Activated naive CD4-positive, alpha-beta T cell treated with anti-CD3 and anti-CD28 coated beads, Interleukin-2, amount 10 ng/mL, durations not matched to agents 7 days and 5 days (primary cell): ENCODE data around the gene MYO1D.
"Not testable (repeated sequence)": the region's sequence is repeated elsewhere in the genome, so short reads cannot be mapped to it uniquely, and the experiment has no call there.

Experiments
- CTCF ChIA-PET: fragments of 350-600 bp; sonication (Branson Sonifier 250); formaldehyde crosslinking; loops from one replicate; lab custom pipeline; 2021; ENCODE audit warnings: antibody characterized with exemption; lab: Charles Lee
- DNase-seq: peaks from one replicate; pipeline ENCODE4 v3.0.0-alpha.2; 2020
- H3K27ac Mint-ChIP-seq: one replicate; pipeline ENCODE4 v1.8.0; 2021; ENCODE audit warnings: mild to moderate bottlenecking, moderate library complexity, mixed read lengths
- H3K27me3 Mint-ChIP-seq: one replicate; pipeline ENCODE4 v1.8.0; 2021; ENCODE audit warnings: mild to moderate bottlenecking, mixed read lengths
- H3K36me3 Mint-ChIP-seq: one replicate; pipeline ENCODE4 v1.8.0; 2021; ENCODE audit warnings: mixed read lengths
- H3K4me1 Mint-ChIP-seq: one replicate; pipeline ENCODE4 v1.8.0; 2021; ENCODE audit warnings: mixed read lengths
- H3K4me3 Mint-ChIP-seq: one replicate; pipeline ENCODE4 v1.8.0; 2021; ENCODE audit warnings: mild to moderate bottlenecking, moderate library complexity, mixed read lengths
- H3K9me3 Mint-ChIP-seq: one replicate; pipeline ENCODE4 v1.8.0; 2021; ENCODE audit warnings: mixed read lengths

Gene MYO1D

GRCh38 chr17:32755045-32755805 lies 121.7 kb downstream of the MYO1D start:
- no peak for DNase-seq
- H3K4me3 Mint-ChIP-seq = no peak overlapping the region
- H3K4me1 Mint-ChIP-seq = peaks cover 6% of the 10 kb centered on the region
- no peaks in the 10 kb centered on the region for H3K27me3 Mint-ChIP-seq
- CTCF ChIA-PET = interaction anchor here (0.8 to 3.0 kb wide), 5 partner anchors 23 to 295 kb away, joined by 3 to 21 read pairs (median 4); no protein-coding TSS in a partner anchor
- H3K27ac Mint-ChIP-seq = no peak overlapping the region
- H3K36me3 Mint-ChIP-seq = no peaks in the 10 kb centered on the region
- no peaks in the 10 kb centered on the region for H3K9me3 Mint-ChIP-seq

- H3K27me3 Mint-ChIP-seq = no peaks in the 10 kb centered on the region
- H3K9me3 Mint-ChIP-seq = no peaks in the 10 kb centered on the region
- no peak for DNase-seq
- H3K4me3 Mint-ChIP-seq = no peak overlapping the region
- CTCF ChIA-PET = interaction anchor here (1.5 to 3.0 kb wide), 2 partner anchors 94 to 290 kb away, joined by 3 to 21 read pairs; no protein-coding TSS in a partner anchor
- H3K36me3 Mint-ChIP-seq = no peaks in the 10 kb centered on the region
- no peaks in the 10 kb centered on the region for H3K4me1 Mint-ChIP-seq
- no peak overlapping the region for H3K27ac Mint-ChIP-seq
Observed at GRCh38 chr17:32752934-32753333, 124.0 kb downstream of the MYO1D start.

- CTCF ChIA-PET = no interaction called here
- H3K9me3 Mint-ChIP-seq = no peaks in the 10 kb centered on the region
- no peak for DNase-seq
- H3K36me3 Mint-ChIP-seq = no peaks in the 10 kb centered on the region
- H3K4me3 Mint-ChIP-seq = no peak overlapping the region
- H3K27me3 Mint-ChIP-seq = no peaks in the 10 kb centered on the region
- no peaks in the 10 kb centered on the region for H3K4me1 Mint-ChIP-seq
- no peak overlapping the region for H3K27ac Mint-ChIP-seq
Observed at GRCh38 chr17:32747856-32748255, 129.1 kb downstream of the MYO1D start.

- Mint-ChIP-seq H3K27ac (no peak overlapping the region), H3K27me3 (no peaks in the 10 kb centered on the region), H3K36me3 (no peaks in the 10 kb centered on the region), H3K4me3 (no peak overlapping the region), H3K9me3 (no peaks in the 10 kb centered on the region), H3K4me1 (no peaks in the 10 kb centered on the region)
- DNase-seq = no peak
- CTCF ChIA-PET = no interaction called here
Observed at GRCh38 chr17:32746698-32747097, 130.2 kb downstream of the MYO1D start.

GRCh38 chr17:32746280-32746679 lies 130.6 kb downstream of the MYO1D start:
- CTCF ChIA-PET = interaction anchor here (0.7 kb wide), 1 partner anchor 76 kb away, joined by 3 read pairs; no protein-coding TSS in a partner anchor
- H3K9me3 Mint-ChIP-seq = no peaks in the 10 kb centered on the region
- DNase-seq = no peak
- H3K4me1 Mint-ChIP-seq = no peaks in the 10 kb centered on the region
- H3K36me3 Mint-ChIP-seq = no peaks in the 10 kb centered on the region
- H3K27me3 Mint-ChIP-seq = no peaks in the 10 kb centered on the region
- H3K27ac Mint-ChIP-seq = no peak overlapping the region
- H3K4me3 Mint-ChIP-seq = no peak overlapping the region

- Mint-ChIP-seq H3K27ac (no peak overlapping the region), H3K4me1 (no peaks in the 10 kb centered on the region), H3K27me3 (no peaks in the 10 kb centered on the region), H3K4me3 (no peak overlapping the region), H3K9me3 (no peaks in the 10 kb centered on the region), H3K36me3 (no peaks in the 10 kb centered on the region)
- no peak for DNase-seq
- CTCF ChIA-PET = no interaction called here
Observed at GRCh38 chr17:32742681-32743538, 134.0 kb downstream of the MYO1D start.

GRCh38 chr17:32741381-32741780 lies 135.5 kb downstream of the MYO1D start:
- H3K4me3 Mint-ChIP-seq = no peak overlapping the region
- no peak overlapping the region for H3K27ac Mint-ChIP-seq
- no peak for DNase-seq
- no peaks in the 10 kb centered on the region for H3K27me3 Mint-ChIP-seq
- H3K4me1 Mint-ChIP-seq = no peaks in the 10 kb centered on the region
- CTCF ChIA-PET = no interaction called here
- H3K36me3 Mint-ChIP-seq = no peaks in the 10 kb centered on the region
- H3K9me3 Mint-ChIP-seq = no peaks in the 10 kb centered on the region

- Mint-ChIP-seq H3K36me3 (no peaks in the 10 kb centered on the region), H3K27me3 (no peaks in the 10 kb centered on the region), H3K4me3 (no peak overlapping the region), H3K27ac (no peak overlapping the region), H3K4me1 (no peaks in the 10 kb centered on the region), H3K9me3 (no peaks in the 10 kb centered on the region)
- CTCF ChIA-PET = no interaction called here
- no peak for DNase-seq
Observed at GRCh38 chr17:32739722-32740121, 137.2 kb downstream of the MYO1D start.

GRCh38 chr17:32739151-32739550 lies 137.8 kb downstream of the MYO1D start:
- H3K36me3 Mint-ChIP-seq, H3K27ac Mint-ChIP-seq, H3K4me3 Mint-ChIP-seq, H3K9me3 Mint-ChIP-seq, DNase-seq, CTCF ChIA-PET, H3K27me3 Mint-ChIP-seq, H3K4me1 Mint-ChIP-seq: not testable (repeated sequence)

GRCh38 chr17:32733401-32733800 lies 143.5 kb downstream of the MYO1D start:
- Mint-ChIP-seq H3K27me3 (no peaks in the 10 kb centered on the region), H3K4me3 (no peak overlapping the region), H3K36me3 (no peaks in the 10 kb centered on the region), H3K4me1 (no peaks in the 10 kb centered on the region), H3K9me3 (peaks cover 4% of the 10 kb centered on the region), H3K27ac (no peak overlapping the region)
- CTCF ChIA-PET = interaction anchor here (1.5 kb wide), 1 partner anchor 22 kb away, joined by 3 read pairs; no protein-coding TSS in a partner anchor
- no peak for DNase-seq

- H3K4me1 Mint-ChIP-seq = no peaks in the 10 kb centered on the region
- H3K4me3 Mint-ChIP-seq = no peak overlapping the region
- H3K27ac Mint-ChIP-seq = no peak overlapping the region
- CTCF ChIA-PET = interaction anchor here (1.5 kb wide), 1 partner anchor 22 kb away, joined by 3 read pairs; no protein-coding TSS in a partner anchor
- H3K27me3 Mint-ChIP-seq = no peaks in the 10 kb centered on the region
- no peaks in the 10 kb centered on the region for H3K36me3 Mint-ChIP-seq
- DNase-seq = no peak
- H3K9me3 Mint-ChIP-seq = peaks cover 4% of the 10 kb centered on the region
Observed at GRCh38 chr17:32732900-32733299, 144.0 kb downstream of the MYO1D start.

GRCh38 chr17:32732296-32732642 lies 144.7 kb downstream of the MYO1D start:
- H3K4me3 Mint-ChIP-seq = no peak overlapping the region
- no peaks in the 10 kb centered on the region for H3K36me3 Mint-ChIP-seq
- no peaks in the 10 kb centered on the region for H3K4me1 Mint-ChIP-seq
- H3K27ac Mint-ChIP-seq = no peak overlapping the region
- H3K27me3 Mint-ChIP-seq = no peaks in the 10 kb centered on the region
- DNase-seq = no peak
- CTCF ChIA-PET = interaction anchor here (1.5 kb wide), 1 partner anchor 23 kb away, joined by 3 read pairs; no protein-coding TSS in a partner anchor
- peaks cover 4% of the 10 kb centered on the region for H3K9me3 Mint-ChIP-seq

GRCh38 chr17:32731556-32732295 lies 145.2 kb downstream of the MYO1D start:
- CTCF ChIA-PET = interaction anchor here (1.5 kb wide), 1 partner anchor 23 kb away, joined by 3 read pairs; no protein-coding TSS in a partner anchor
- peaks cover 4% of the 10 kb centered on the region for H3K9me3 Mint-ChIP-seq
- H3K27ac Mint-ChIP-seq = no peak overlapping the region
- no peak overlapping the region for H3K4me3 Mint-ChIP-seq
- DNase-seq = no peak
- H3K27me3 Mint-ChIP-seq = no peaks in the 10 kb centered on the region
- H3K4me1 Mint-ChIP-seq = no peaks in the 10 kb centered on the region
- no peaks in the 10 kb centered on the region for H3K36me3 Mint-ChIP-seq

- no peak overlapping the region for H3K4me3 Mint-ChIP-seq
- CTCF ChIA-PET = no interaction called here
- peaks cover 9% of the 10 kb centered on the region for H3K9me3 Mint-ChIP-seq
Observed at GRCh38 chr17:32727681-32728080, 149.2 kb downstream of the MYO1D start.

More at GRCh38 chr17:32727681-32728080, 149.2 kb downstream of the MYO1D start:
- H3K27me3 Mint-ChIP-seq = no peaks in the 10 kb centered on the region
- no peak overlapping the region for H3K27ac Mint-ChIP-seq
- DNase-seq = no peak
- H3K4me1 Mint-ChIP-seq = no peaks in the 10 kb centered on the region
- H3K36me3 Mint-ChIP-seq = no peaks in the 10 kb centered on the region
